Right lobe of liver (tissue), 4 donors: ENCODE measurements around the gene ASIC2.

Source experiments
- POLR2A ChIP-seq: fragments of 450-650 bp; IDR thresholded peaks from one replicate; pipeline ENCODE4 v1.6.1; 2017; ENCODE audit warnings: antibody characterized with exemption, mild to moderate bottlenecking
- TF ChIP-seq, protein P1 (sequence below), 4 donors: fragments of 200-600 bp in 3 of 4; fragments of 450-650 bp in 1 of 4; IDR thresholded peaks; one replicate each; pipeline versions ENCODE4 v1.5.1 to v1.8.0; 2016 to 2022; ENCODE audit warnings: antibody characterized with exemption in 4 of 4, mild to moderate bottlenecking in 2 of 4
- donor health status: DM: no; HTN: no; CAD: no.
- donor health status: DM: no; HTN: no; CAD: no.
- donor health status: DM: no; HTN: yes; CAD: no.

DNA sequence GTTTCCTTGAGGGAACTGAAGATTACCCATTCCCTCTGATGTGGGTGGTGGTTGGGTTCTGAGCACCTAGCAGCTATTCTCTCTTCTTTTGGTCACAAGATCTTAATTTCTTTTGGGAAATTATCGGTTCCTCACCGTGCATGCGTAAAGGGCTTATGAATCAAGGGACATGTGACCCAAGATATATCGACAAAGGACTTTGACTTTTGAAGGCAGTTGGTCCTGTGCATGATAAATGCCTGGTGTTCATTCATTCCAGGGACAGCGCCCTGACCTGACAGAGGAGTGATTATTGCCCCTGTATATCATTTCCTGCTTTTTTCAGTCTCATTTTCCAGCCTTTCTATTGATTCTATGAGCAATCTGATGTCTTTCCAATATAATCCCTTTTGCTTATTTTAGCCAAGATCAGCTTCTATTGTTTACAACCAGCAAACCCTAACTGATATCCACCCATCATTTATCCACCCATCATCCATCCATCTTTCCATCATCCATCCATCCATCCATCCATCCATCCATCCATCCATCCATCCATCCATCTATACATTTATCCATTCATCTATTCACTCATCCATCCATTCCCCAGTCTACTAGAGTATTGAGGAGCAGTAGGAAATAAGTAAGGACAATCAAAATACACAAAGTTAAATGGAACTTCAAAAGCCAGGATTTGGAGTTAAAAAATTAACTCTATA is 25.1 kb downstream of the ASIC2 start:
- TF ChIP-seq, protein P1, sequence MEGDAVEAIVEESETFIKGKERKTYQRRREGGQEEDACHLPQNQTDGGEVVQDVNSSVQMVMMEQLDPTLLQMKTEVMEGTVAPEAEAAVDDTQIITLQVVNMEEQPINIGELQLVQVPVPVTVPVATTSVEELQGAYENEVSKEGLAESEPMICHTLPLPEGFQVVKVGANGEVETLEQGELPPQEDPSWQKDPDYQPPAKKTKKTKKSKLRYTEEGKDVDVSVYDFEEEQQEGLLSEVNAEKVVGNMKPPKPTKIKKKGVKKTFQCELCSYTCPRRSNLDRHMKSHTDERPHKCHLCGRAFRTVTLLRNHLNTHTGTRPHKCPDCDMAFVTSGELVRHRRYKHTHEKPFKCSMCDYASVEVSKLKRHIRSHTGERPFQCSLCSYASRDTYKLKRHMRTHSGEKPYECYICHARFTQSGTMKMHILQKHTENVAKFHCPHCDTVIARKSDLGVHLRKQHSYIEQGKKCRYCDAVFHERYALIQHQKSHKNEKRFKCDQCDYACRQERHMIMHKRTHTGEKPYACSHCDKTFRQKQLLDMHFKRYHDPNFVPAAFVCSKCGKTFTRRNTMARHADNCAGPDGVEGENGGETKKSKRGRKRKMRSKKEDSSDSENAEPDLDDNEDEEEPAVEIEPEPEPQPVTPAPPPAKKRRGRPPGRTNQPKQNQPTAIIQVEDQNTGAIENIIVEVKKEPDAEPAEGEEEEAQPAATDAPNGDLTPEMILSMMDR (IDR thresholded peaks at IDR 0.05): no peak
- TF ChIP-seq POLR2A: no peak
